Activated T-cell treated with anti-CD3 and anti-CD28 coated beads, Interleukin-2, amount 50 U/mL, for 24 hours (primary cell): ENCODE measurements around the gene WEE2.
"Not testable (repeated sequence)": the region's sequence is repeated elsewhere in the genome, so short reads cannot be mapped to it uniquely, and the experiment has no call there.

Experiments used
- DNase-seq: peaks from one replicate; pipeline ENCODE4 v3.0.0-alpha.2; 2020
- H3K27ac Mint-ChIP-seq: 2 replicates; pipeline ENCODE4 v1.8.0; 2020; ENCODE audit warnings: mild to moderate bottlenecking, mixed read lengths
- H3K27me3 Mint-ChIP-seq: 2 replicates; pipeline ENCODE4 v1.8.0; 2020; ENCODE audit warnings: mixed read lengths
- H3K36me3 Mint-ChIP-seq: 2 replicates; pipeline ENCODE4 v1.8.0; 2020; ENCODE audit warnings: low read depth, mixed read lengths
- H3K4me1 Mint-ChIP-seq: 2 replicates; pipeline ENCODE4 v1.8.0; 2020; ENCODE audit warnings: low read depth, mixed read lengths
- H3K4me3 Mint-ChIP-seq: 2 replicates; pipeline ENCODE4 v1.8.0; 2020; ENCODE audit warnings: mild to moderate bottlenecking, moderate library complexity, mixed read lengths
- H3K9me3 Mint-ChIP-seq: 2 replicates; pipeline ENCODE4 v1.8.0; 2020; ENCODE audit warnings: mixed read lengths

Gene WEE2

DNA sequence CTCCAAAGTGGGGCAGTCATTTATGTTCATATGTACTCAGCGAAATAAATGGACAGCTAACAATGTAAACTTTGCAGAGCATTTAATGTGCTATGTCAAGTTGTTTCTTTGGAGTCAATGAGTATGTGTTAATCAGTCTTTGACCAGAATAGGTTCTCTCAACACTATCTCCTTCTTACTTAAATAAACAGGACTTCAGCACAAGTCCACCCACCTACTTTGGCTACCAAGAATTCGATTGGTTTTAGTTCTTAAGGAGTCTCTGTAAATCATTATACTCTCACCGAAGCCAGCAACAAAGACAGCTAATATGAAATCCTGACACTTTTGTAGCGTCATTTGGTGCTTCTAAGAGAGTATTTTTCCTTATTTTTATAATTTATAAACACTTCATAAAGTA is 6.9 kb downstream of the WEE2 start:
- no peaks in the 10 kb centered on the region for H3K27me3 Mint-ChIP-seq
- no peaks in the 10 kb centered on the region for H3K36me3 Mint-ChIP-seq
- H3K27ac Mint-ChIP-seq, result no peak overlapping the region
- H3K9me3 Mint-ChIP-seq, result no peaks in the 10 kb centered on the region
- peaks cover 4% of the 10 kb centered on the region for H3K4me1 Mint-ChIP-seq
- no peak overlapping the region for H3K4me3 Mint-ChIP-seq
- DNase-seq, result no peak

DNA sequence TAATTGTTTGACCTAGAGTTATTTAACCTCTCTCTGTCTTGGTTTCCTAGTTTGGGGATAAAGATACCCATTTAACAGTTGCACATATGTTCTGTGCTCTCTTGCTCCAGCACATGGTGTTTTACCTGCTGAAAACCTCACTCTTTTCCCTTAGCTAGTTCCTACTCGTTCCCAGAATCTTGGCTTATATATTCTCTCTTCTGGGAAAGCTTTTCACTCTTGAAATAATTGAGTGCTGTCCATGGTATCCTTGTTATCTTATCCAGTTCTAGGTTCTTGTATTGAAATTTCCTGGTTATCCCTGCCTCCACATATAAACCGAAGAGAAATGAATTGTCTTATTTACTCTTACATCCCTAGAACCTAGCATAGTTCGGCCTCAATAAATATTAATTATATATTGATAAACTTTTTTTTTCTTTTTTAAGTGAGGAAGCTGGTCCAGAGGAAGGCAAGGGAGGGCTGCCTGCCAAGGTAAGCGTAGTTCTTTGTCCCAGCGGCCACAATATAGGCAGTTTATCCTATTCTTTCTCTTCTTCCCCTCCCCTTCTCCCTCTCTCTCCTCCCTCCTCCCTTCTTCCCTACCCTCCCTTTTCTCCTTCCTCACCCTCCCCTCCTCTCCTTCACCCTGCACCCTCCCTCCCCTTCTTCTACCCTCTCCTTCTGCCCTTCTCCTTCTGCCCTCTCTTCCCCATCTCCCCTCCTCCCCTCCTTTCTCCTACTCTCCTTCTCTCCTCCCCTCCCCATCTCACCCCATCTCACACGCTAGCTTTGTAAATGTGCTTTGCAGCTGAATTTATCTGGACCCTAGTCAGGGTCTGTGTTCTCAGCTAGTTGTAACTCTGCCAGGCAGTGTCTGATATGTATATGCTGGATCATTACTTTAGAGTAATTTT is 7.9 kb downstream of the WEE2 start:
- H3K4me1 Mint-ChIP-seq, result peaks cover 4% of the 10 kb centered on the region
- no peaks in the 10 kb centered on the region for H3K36me3 Mint-ChIP-seq
- no peak overlapping the region for H3K27ac Mint-ChIP-seq
- H3K27me3 Mint-ChIP-seq, result no peaks in the 10 kb centered on the region
- no peak for DNase-seq
- H3K9me3 Mint-ChIP-seq, result no peaks in the 10 kb centered on the region
- H3K4me3 Mint-ChIP-seq, result no peak overlapping the region

DNA sequence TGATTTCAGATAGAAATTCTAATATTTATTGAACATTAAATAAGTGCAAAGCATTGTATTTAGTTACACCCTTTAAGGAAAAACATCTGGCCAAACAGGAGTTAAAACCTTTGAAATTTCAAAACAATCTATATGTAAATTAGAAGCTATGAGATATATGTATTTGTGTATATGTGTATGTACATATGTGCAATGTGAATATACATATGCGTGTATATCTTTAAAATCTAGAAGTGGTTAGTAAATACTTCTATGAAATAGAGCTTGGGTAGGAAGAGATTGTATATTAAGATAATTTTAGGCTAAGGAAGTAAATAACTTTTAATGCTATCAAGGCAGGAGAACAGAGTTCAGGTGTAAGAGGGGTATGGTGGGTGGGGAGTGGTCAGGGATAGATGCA is 9.3 kb downstream of the WEE2 start:
- Mint-ChIP-seq H3K27me3 (no peaks in the 10 kb centered on the region), H3K27ac (no peak overlapping the region), H3K9me3 (no peaks in the 10 kb centered on the region), H3K4me1 (no peaks in the 10 kb centered on the region), H3K4me3 (no peak overlapping the region), H3K36me3 (no peaks in the 10 kb centered on the region)
- no peak for DNase-seq

DNA sequence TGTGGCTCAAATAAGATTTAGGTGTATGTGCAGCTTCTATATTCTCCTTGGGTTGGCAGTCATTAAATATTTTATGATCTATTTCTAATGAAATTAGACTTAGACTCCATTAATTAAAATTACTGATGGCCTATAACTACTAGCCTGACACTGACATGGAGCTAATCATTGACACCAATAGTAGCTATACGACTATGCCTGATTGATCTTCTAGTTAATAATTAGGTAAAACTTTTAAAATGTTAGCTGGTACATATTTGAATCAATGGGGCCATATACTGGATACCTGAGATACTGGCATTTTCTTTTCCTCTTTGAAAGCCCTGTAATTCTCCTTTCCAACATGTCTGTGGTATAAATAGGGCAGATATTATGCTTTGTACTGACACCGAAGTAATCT is 14.4 kb downstream of the WEE2 start:
- H3K4me1 Mint-ChIP-seq, result no peaks in the 10 kb centered on the region

DNA sequence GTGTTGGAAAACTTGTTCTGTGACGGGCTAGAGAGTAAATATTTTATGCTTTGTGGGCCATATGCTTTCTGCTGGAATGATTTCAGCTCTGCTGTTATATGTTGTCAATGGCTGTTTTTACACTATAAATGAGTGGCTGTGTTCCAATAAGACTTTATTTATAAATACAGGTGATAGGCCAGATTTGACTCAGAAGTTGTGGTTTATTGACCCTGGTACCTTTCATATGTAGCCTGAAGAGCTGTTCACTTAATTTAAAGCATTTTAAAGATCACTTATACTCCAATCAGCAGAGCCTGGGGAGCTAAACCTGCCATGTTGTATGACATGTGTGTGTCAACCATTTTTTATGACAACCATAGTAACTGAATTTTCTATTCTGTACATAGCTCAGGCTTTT is 20.9 kb downstream of the WEE2 start:
- H3K9me3 Mint-ChIP-seq, result no peaks in the 10 kb centered on the region
- H3K27ac Mint-ChIP-seq, result no peak overlapping the region
- H3K36me3 Mint-ChIP-seq, result no peaks in the 10 kb centered on the region
- DNase-seq, result no peak
- H3K4me3 Mint-ChIP-seq, result no peak overlapping the region
- no peaks in the 10 kb centered on the region for H3K27me3 Mint-ChIP-seq
- H3K4me1 Mint-ChIP-seq, result no peaks in the 10 kb centered on the region

More for the DNA sequence above, 14.4 kb downstream of the WEE2 start:
- Mint-ChIP-seq H3K9me3 (no peaks in the 10 kb centered on the region), H3K4me3 (no peak overlapping the region), H3K27ac (no peak overlapping the region), H3K27me3 (no peaks in the 10 kb centered on the region), H3K36me3 (no peaks in the 10 kb centered on the region)
- DNase-seq, result no peak

DNA sequence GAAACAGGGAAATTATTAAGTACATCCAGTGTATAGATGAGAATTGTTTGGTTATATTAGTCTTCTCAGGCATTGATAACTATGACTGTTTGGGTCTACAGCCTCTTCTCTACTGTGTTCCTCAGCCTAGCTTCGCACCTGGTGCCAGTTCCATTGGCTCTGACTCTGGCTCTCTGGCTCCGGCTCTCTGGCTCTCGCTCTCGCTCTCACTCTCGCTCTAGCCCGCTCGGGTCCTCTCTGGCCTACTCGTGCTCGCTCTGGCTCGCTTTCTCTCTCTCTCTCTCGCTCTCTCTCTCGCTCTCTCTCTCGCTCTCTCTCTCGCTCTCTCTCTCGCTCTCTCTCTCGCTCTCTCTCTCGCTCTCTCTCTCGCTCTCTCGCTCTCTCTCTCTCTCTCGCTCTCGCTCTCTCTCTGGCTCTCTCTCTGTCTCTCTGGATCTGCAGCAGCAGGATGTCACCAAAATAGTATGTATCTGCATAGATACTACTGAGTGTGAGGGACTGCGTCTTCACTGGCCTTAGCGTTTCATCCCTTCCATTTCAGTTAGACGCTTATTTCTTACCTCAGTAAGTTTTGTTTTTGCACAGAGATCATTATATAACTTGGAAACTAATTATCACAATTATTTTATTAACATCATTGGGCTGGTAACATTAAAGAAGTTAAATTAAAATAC is 23.5 kb downstream of the WEE2 start:
- H3K4me3 Mint-ChIP-seq, result no peak overlapping the region
- H3K9me3 Mint-ChIP-seq, result no peaks in the 10 kb centered on the region
- DNase-seq, result no peak
- H3K36me3 Mint-ChIP-seq, result no peaks in the 10 kb centered on the region
- no peaks in the 10 kb centered on the region for H3K27me3 Mint-ChIP-seq
- H3K27ac Mint-ChIP-seq, result no peak overlapping the region
- H3K4me1 Mint-ChIP-seq, result peaks cover under 1% of the 10 kb centered on the region

DNA sequence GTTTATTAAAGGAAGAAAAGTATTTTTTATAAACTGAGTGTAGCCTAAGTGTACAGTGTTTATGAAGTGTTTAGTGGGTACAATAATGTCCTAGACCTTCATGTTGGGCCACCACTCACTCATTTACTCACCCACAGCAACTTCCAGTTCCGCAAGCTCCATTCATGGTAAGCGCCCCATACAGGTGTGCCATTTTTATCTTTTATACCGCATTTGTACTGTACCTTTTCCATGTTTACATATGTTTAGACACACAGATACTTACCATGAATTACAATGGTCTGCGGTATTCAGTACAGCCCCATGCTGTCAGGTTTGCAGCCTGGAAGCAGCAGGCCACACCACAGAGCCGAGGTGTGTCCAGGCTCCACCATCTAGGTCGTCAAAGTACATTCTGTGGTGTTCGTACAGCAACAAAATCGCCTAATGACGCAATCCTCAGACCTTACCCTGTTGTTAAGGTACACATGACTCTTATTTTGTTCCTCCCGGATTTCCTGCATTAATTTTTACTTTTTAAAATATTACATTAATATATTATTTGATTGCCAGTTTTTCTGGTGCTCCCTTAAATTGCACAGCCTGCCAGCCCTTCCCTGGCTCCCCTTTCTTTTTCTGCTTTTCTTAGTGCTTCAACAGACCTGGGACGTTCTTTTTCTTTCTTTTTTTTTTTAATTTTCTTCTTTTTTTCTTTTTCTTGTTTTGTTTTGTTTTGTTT is 29.1 kb downstream of the WEE2 start:
- H3K27me3 Mint-ChIP-seq, result no peaks in the 10 kb centered on the region
- peak; percentile 34 for DNase-seq
- peaks cover 37% of the 10 kb centered on the region for H3K4me1 Mint-ChIP-seq
- peaks cover 46% of the 10 kb centered on the region for H3K36me3 Mint-ChIP-seq
- no peaks in the 10 kb centered on the region for H3K9me3 Mint-ChIP-seq
- peak overlapping the region; percentile 99 for H3K4me3 Mint-ChIP-seq
- H3K27ac Mint-ChIP-seq, result peak overlapping the region; percentile 99

DNA sequence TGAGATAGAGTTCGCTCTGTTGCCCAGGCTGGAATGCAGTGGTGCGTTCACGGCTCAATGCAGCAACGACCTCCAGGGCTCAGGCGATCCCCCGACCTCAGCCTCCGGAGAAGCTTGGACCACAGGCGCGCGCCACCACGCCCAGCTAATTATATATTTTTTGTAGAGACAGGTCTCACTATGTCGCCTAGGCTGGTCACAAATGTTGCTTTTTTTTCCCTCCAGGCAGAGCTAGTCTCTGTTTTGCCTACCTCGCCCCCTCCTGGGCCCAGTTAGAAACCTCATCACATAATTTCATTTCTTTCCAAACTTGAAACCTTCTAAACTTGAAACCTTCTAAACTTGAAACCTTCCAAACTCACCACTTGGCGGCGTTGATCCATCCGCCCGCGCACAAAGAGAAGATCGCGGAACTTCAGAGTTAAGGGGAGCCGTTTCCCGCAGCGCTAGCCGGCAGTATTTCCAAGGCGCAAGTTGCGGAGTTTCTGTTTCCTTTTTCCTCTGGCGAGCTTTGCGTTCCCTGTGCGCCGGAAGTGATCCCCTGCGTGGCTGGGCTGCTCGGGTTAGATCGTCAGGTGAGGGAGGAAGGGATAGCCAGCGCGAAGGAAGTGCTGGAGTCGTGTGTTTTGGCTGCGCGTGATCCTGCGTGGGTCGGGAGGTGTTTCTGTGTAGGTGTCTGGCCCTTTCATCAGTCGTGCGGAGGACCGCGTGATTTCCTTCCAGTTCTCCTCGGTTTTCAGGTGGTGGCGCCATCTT is 29.9 kb downstream of the WEE2 start, which contains the start of gene SSBP1:
SSBP1 (plus strand) TSS at position 523 of the 756 bp plus-strand sequence. CDS start 809 bp downstream, outside the sequence.
- H3K4me1 Mint-ChIP-seq, result peaks cover 42% of the 10 kb centered on the region
- peak; percentile 92 for DNase-seq
- peak within 1 kb of the TSS; percentile 99 for H3K4me3 Mint-ChIP-seq
- no peaks in the 10 kb centered on the region for H3K9me3 Mint-ChIP-seq
- H3K36me3 Mint-ChIP-seq, result peaks cover 54% of the 10 kb centered on the region
- H3K27me3 Mint-ChIP-seq, result no peaks in the 10 kb centered on the region
- H3K27ac Mint-ChIP-seq, result peak within 1 kb of the TSS; percentile 99

DNA sequence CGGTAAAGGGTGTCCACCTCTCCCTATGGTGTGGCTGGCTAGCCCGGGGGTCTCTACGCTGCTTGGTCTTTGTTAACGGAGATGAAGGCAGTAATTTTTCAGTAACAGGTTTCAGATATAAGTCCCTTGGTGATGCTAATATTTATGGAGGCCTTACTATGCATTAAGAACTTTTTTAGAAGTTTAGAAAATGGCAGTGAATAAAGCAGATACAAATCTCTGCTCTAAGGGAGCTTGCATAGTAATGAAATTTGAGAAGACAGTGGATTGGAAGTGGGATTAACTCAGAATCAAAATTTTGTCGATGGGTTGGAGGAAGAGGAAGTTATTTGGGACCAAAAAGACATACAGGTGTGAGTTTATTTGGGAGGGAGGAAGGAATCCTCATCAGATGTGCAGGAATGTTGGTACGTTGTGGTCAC is 30.4 kb downstream of the WEE2 start:
- H3K27ac Mint-ChIP-seq, result peak overlapping the region; percentile 99
- no peaks in the 10 kb centered on the region for H3K27me3 Mint-ChIP-seq
- H3K9me3 Mint-ChIP-seq, result no peaks in the 10 kb centered on the region
- no peak for DNase-seq
- peak overlapping the region; percentile 99 for H3K4me3 Mint-ChIP-seq
- H3K36me3 Mint-ChIP-seq, result peaks cover 60% of the 10 kb centered on the region
- peaks cover 46% of the 10 kb centered on the region for H3K4me1 Mint-ChIP-seq

DNA sequence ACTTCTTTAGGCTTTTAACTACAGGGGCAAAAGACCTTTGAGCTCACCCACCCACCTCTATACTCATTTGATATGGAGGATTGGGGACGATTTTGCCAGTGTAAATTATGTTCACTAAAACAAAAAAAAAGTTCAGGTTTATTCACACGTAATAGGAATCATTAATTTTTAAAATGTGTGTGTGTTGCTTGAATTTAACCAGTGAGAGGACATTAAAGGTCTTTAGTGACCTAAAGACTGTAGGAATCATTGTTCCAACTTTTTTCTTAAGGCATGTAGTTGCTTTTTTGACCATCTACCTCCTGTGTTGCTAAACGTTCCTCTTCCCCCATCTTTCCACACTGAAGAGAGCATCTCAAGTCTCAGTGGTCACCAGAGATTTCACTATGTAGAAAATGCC is 31.1 kb downstream of the WEE2 start:
- no peak for DNase-seq
- Mint-ChIP-seq H3K27ac (peak overlapping the region; percentile 99), H3K4me1 (peaks cover 52% of the 10 kb centered on the region), H3K4me3 (peak overlapping the region; percentile 99), H3K27me3 (no peaks in the 10 kb centered on the region), H3K36me3 (peaks cover 66% of the 10 kb centered on the region), H3K9me3 (no peaks in the 10 kb centered on the region)

DNA sequence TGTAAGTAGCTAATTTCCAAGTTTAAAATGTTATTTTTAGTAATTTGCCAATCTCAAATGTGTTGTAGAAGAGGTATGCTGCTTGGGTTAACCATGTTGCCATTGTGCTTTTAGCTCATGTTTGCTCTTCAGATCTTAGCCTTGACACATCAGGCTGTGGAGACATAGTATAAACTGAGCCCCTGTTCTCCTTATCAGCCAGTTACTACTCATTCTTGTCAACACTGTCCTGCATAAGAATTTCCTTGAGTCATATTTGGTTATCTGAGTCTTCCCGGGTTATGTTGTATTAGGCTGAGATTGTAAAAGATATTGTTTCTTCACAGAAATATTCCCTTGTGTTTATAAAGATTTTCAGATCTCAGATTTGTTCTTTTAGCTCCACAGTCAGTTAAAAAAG is 34.1 kb downstream of the WEE2 start:
- no peaks in the 10 kb centered on the region for H3K9me3 Mint-ChIP-seq
- no peak for DNase-seq
- peak overlapping the region; percentile 85 for H3K27ac Mint-ChIP-seq
- H3K4me1 Mint-ChIP-seq, result peaks cover 53% of the 10 kb centered on the region
- H3K4me3 Mint-ChIP-seq, result no peak overlapping the region
- peaks cover 93% of the 10 kb centered on the region for H3K36me3 Mint-ChIP-seq
- H3K27me3 Mint-ChIP-seq, result no peaks in the 10 kb centered on the region

DNA sequence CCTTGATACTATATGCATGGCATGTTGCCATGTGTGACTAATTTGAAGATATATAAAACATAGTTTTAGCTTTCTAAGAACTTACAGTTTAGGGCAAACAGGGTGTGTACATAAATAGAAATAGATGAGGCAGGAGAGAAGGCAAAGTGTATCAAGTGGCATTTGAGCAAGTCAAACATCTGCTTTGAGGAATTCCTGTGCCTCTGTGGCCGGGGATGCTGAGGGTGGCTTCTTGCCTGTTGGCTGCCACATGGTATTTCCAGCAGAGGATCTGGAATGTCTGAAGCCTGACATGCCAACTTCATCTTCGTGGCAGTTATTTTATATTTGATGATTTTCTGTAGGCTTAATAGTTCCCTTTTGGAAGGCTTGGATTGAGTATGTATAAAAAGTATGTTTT is 36.0 kb downstream of the WEE2 start:
- no peak overlapping the region for H3K27ac Mint-ChIP-seq
- peaks cover 93% of the 10 kb centered on the region for H3K36me3 Mint-ChIP-seq
- H3K4me3 Mint-ChIP-seq, result no peak overlapping the region
- no peak for DNase-seq
- H3K27me3 Mint-ChIP-seq, result no peaks in the 10 kb centered on the region
- H3K9me3 Mint-ChIP-seq, result no peaks in the 10 kb centered on the region
- peaks cover 48% of the 10 kb centered on the region for H3K4me1 Mint-ChIP-seq

DNA sequence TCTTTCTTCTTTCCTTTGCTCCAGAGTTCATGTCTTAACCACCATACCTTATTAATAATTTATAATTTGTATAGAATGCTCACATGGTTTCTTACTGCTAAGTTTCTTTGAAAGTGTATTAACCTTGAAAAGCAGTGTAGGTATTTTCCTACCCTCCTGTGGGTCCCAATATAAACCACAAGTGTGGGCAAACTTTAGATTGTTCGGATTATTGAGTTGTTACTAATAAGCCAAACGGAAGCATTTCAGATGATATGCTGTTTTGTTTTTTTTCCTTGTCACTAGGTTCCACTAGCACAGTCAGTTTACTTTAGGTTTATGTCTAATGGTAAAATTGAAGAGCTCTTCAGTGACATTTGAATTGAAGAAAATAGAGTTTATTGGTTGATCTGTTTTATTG is 40.2 kb downstream of the WEE2 start:
- Mint-ChIP-seq H3K4me3 (no peak overlapping the region), H3K4me1 (peaks cover 12% of the 10 kb centered on the region), H3K36me3 (peaks cover 93% of the 10 kb centered on the region)

DNA sequence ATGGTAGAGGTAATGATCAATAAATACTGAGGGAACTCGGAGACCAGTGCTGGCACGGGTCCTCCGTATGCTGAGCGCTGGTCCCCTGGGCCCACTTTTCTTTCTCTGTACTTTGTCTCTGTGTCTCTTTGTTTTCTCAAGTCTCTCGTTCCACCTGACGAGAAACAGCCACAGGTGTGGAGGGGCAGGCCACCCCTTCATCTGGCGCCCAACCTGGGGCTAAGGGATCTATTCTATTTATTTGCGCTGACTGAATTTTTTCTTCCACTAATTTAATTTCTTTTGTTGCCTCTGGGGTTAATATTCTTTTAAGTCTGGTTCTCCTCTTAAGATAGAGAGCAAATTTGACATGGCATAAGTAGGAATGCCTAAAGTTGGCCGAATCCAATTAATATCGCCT is 43.8 kb downstream of the WEE2 start:
- not testable (repeated sequence) for H3K4me1 Mint-ChIP-seq, DNase-seq

More for the DNA sequence above, 40.2 kb downstream of the WEE2 start:
- no peak overlapping the region for H3K27ac Mint-ChIP-seq
- no peak for DNase-seq
- H3K27me3 Mint-ChIP-seq, result no peaks in the 10 kb centered on the region
- H3K9me3 Mint-ChIP-seq, result peaks cover 28% of the 10 kb centered on the region

More for the DNA sequence above, 43.8 kb downstream of the WEE2 start:
- Mint-ChIP-seq H3K9me3 (peaks cover 28% of the 10 kb centered on the region), H3K36me3 (peaks cover 95% of the 10 kb centered on the region)
- H3K27ac Mint-ChIP-seq, H3K4me3 Mint-ChIP-seq, H3K27me3 Mint-ChIP-seq: not testable (repeated sequence)
